ENCODE data around the gene PCNP.
"Not testable (repeated sequence)": the region's sequence is repeated elsewhere in the genome, so short reads cannot be mapped to it uniquely, and the experiment has no call there.

PCNP gene

DNA sequence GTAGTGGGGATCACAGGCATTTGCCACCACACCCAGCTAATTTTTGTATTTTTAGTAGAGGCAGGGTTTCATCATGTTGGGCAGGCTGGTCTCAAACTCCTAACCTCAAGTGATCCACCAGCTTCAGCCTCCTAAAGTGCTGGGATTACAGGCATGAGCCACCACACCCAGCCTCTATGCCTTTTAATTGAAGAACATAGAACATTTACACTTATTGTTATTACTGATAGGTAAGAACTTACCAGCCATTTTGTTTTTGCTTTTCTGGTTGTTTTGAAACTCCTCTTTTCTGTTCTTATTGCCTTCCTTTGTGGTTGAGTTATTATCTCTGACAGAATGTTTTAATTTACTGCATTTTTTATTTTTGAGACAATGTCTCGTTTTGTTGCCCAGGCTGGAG lies 29.2 kb downstream of the PCNP start:
- in situ Hi-C loops (cut with HindIII; ENCODE audit: low sequenced_read_pairs), result no loop called here
- H3K4me3 ChIP-seq (ENCODE audit: low read depth, low read length), result no peak overlapping the region
- no peak for DNase-seq (ENCODE audit: low read depth)
- TF ChIP-seq, protein P1, sequence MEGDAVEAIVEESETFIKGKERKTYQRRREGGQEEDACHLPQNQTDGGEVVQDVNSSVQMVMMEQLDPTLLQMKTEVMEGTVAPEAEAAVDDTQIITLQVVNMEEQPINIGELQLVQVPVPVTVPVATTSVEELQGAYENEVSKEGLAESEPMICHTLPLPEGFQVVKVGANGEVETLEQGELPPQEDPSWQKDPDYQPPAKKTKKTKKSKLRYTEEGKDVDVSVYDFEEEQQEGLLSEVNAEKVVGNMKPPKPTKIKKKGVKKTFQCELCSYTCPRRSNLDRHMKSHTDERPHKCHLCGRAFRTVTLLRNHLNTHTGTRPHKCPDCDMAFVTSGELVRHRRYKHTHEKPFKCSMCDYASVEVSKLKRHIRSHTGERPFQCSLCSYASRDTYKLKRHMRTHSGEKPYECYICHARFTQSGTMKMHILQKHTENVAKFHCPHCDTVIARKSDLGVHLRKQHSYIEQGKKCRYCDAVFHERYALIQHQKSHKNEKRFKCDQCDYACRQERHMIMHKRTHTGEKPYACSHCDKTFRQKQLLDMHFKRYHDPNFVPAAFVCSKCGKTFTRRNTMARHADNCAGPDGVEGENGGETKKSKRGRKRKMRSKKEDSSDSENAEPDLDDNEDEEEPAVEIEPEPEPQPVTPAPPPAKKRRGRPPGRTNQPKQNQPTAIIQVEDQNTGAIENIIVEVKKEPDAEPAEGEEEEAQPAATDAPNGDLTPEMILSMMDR (IDR thresholded peaks at IDR 0.05; ENCODE audit: low read depth, low read length, missing control alignments), result no peak

DNA sequence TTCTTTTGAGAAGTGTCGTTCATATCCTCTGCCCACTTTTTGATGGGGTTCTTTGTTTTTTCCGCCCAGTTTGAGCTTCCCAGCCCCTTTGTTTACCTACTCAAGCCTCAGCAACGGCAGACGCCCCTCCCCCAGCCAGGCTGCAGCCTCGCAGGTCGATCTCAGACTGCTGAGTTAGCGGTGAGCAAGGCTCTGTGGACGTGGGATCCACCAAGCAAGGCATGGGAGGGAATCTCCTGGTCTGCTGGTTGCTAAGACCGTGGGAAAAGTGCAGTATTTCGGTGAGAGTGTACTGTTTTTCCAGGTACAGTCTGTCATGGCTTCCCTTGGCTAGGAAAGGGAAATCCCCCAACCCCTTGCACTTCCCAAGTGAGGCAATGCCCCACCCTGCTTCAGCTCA lies 31.4 kb downstream of the PCNP start:
- H3K4me3 ChIP-seq (ENCODE audit: low read depth, low read length); DNase-seq (ENCODE audit: low read depth); in situ Hi-C loops (cut with HindIII; ENCODE audit: low sequenced_read_pairs): not testable (repeated sequence)

DNA sequence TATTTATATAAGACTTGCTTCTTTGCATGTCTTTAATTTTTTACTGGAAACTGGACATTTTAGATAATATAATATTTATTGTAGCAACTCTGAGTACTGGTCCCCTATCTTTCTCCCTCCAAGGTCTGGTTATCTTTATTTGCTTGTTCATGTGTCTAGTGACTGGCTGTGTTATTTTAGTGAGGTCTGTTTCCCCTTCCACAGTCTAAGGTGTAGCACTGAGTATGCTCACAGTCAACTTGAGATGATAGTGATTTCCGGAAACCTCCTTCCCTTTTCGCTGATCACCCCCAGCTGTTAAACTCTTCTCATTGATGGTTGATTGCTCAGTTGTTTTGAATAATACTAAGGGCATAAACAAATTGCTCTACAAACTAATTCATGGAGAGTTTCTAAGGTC lies 37.0 kb downstream of the PCNP start:
- no peak overlapping the region for H3K4me3 ChIP-seq (ENCODE audit: low read depth, low read length)
- in situ Hi-C loops (cut with HindIII; ENCODE audit: low sequenced_read_pairs), result no loop called here
- TF ChIP-seq, protein P1 (IDR thresholded peaks at IDR 0.05; ENCODE audit: low read depth, low read length, missing control alignments), result no peak
- DNase-seq (ENCODE audit: low read depth), result no peak

DNA sequence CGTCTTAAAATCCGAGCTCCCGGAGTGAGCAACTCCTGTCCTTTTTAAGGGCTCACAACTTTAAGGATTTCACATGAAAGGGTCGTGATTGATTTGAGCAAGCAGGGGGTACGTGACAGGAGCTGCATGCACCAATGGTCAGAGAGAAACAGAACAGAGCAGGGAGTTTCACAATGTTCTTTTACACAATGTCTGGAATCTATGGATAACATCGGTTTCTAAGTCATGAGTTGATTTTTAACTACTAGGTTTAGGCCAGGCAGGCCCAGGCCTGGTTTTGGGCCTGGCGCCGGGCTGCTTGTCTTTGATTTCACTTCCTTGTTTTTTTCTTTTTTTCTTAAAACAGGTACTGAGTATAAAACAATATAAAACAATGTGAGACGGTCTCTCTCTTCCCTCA lies 39.0 kb downstream of the PCNP start:
- DNase-seq (ENCODE audit: low read depth); in situ Hi-C loops (cut with HindIII; ENCODE audit: low sequenced_read_pairs); H3K4me3 ChIP-seq (ENCODE audit: low read depth, low read length): not testable (repeated sequence)

DNA sequence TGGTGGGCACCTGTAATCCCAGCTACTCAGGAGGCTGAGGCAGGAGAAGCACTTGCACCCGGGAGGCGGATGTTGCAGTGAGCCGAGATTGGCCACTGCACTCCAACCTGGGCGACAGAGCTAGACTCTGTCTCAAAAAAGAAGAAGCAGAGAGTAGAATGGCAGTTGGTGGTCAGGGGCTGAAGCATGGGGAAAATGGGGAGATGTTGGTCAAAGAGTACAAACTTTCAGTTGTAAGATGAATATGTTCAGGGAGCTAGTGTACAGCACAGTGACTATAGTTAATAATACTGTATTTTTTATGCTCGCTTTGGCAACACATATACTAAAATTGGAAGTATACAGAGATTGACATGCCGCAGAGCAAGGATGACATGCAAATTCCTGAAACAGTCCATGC lies 41.5 kb downstream of the PCNP start:
- in situ Hi-C loops (cut with HindIII; ENCODE audit: low sequenced_read_pairs), result no loop called here
- TF ChIP-seq, protein P1 (IDR thresholded peaks at IDR 0.05; ENCODE audit: low read depth, low read length, missing control alignments), result no peak

DNA sequence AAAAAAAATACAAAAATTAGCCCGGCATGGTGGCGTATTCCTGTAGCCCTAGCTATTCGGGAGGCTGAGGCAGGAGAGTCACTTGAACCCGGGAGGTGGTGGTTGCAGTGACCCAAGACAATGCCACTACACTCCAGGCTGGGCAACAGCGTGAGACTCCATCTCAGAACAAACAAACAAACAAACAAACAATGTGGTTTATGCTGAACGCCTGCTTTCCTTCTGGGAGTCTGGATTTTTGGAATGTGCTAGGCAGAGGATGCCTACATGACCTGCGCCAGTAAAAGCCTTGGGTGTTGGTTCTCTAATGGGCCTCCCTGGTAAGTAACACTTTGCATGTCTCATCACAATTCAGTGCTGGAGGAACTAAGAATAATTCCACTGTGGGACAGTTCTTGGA lies 43.5 kb downstream of the PCNP start:
- H3K4me3 ChIP-seq (ENCODE audit: low read depth, low read length), result no peak overlapping the region
- TF ChIP-seq, protein P1 (IDR thresholded peaks at IDR 0.05; ENCODE audit: low read depth, low read length, missing control alignments), result no peak
- in situ Hi-C loops (cut with HindIII; ENCODE audit: low sequenced_read_pairs), result no loop called here
- no peak for DNase-seq (ENCODE audit: low read depth)

More for the DNA sequence above, 41.5 kb downstream of the PCNP start:
- no peak for DNase-seq (ENCODE audit: low read depth)
- H3K4me3 ChIP-seq (ENCODE audit: low read depth, low read length), result no peak overlapping the region

DNA sequence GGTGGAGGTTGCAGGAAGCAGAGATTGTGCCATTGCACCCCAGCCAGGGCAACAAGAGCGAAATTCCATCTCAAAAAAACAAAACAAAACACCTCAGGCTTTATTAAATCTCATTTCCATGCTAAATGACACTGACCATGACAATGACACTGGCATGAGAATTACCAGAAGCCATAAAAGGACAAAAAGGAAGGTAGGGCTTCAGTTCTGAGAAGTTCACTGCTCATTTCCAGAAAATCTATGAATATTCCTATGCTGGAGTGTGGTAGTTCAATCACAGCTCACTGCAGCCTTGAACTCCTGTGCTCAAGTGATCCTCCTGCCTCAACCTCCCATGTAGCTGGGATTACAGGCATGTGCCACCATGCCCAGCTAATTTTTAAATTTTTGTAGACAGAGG lies 44.7 kb downstream of the PCNP start:
- in situ Hi-C loops (cut with HindIII; ENCODE audit: low sequenced_read_pairs), result no loop called here
- H3K4me3 ChIP-seq (ENCODE audit: low read depth, low read length), result no peak overlapping the region
- no peak for DNase-seq (ENCODE audit: low read depth)
- TF ChIP-seq, protein P1 (IDR thresholded peaks at IDR 0.05; ENCODE audit: low read depth, low read length, missing control alignments), result no peak

DNA sequence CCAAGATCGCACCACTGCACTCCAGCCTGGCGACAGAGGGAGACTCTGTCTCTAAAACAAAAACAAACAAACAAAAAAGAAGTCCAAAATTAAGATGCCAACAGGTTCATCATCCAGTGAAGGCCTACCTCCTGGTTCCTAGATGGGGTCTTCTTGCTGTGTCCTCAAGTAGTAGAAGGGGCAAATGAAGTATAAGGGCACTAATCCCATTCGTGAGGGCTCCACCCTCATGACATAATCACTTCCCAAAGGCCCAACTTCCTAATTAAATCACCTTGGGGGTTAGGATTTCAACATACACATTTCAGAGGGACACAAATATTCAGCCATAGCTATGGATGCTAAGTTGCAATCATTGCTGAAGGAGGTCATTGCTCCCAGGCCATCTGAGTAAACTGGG lies 45.8 kb downstream of the PCNP start:
- in situ Hi-C loops (cut with HindIII; ENCODE audit: low sequenced_read_pairs), result no loop called here
- DNase-seq (ENCODE audit: low read depth), result no peak
- H3K4me3 ChIP-seq (ENCODE audit: low read depth, low read length), result no peak overlapping the region
- TF ChIP-seq, protein P1 (IDR thresholded peaks at IDR 0.05; ENCODE audit: low read depth, low read length, missing control alignments), result no peak
